GM12878 (cell line): ENCODE results near the gene ZNF608. TPM values are rescaled to one million over a fixed set of nuclear protein-coding genes. Genes with fewer than 3 reads are reported as not detected.
A peak's percentile ranks its signal among the peaks of the same experiment; 100 is the strongest.

Source experiments
- ASH2L ChIP-seq: fragments of 300-600, 200-600 bp; sonication (generic); IDR thresholded peaks from 2 replicates; pipeline ENCODE4 v1.6.1; 2017; ENCODE audit warnings: low read depth, mild to moderate bottlenecking, borderline replicate concordance
- CBFB ChIP-seq: IDR thresholded peaks from 2 replicates; pipeline ENCODE4 v1.6.1; 2016; ENCODE audit warnings: antibody characterized with exemption, low read depth
- CREM ChIP-seq: IDR thresholded peaks from 2 replicates; pipeline ENCODE4 v1.6.1; 2014; ENCODE audit warnings: antibody characterized with exemption, low read depth
- ETV6 ChIP-seq, 2 experiments: fragments of 450-650 bp in 1 of 2; IDR thresholded peaks in 1 of 2; conservative IDR thresholded peaks in 1 of 2; 2 replicates each; pipeline ENCODE4 v1.6.1; 2014; ENCODE audit warnings: antibody characterized with exemption in 1 of 2, borderline replicate concordance in 1 of 2, low read depth in 1 of 2, mild to moderate bottlenecking in 1 of 2, moderate library complexity in 1 of 2
- GATAD2B ChIP-seq: fragments of 450-650 bp; conservative IDR thresholded peaks from 2 replicates; pipeline ENCODE4 v1.6.1; 2017; ENCODE audit warnings: low read depth, mild to moderate bottlenecking, moderate library complexity
- HDAC2 ChIP-seq: fragments of 200-600 bp; sonication (generic); IDR thresholded peaks from 2 replicates; pipeline ENCODE4 v1.6.1; 2017
- IKZF2 ChIP-seq, 2 experiments: fragments of 450-650 bp; IDR thresholded peaks; 2 replicates each; pipeline ENCODE4 v1.6.1; 2017; ENCODE audit warnings: mild to moderate bottlenecking in 2 of 2, moderate library complexity in 2 of 2
- KLF5 ChIP-seq: fragments of 450-650 bp; IDR thresholded peaks from 2 replicates; pipeline ENCODE4 v1.6.1; 2014; ENCODE audit warnings: mild to moderate bottlenecking; ENCODE audit not compliant: partially characterized antibody
- MAX ChIP-seq: IDR thresholded peaks from 2 replicates; pipeline ENCODE4 v1.6.1; 2012; ENCODE audit warnings: low read depth, low read length, improper control_type of control experiment
- MTA3 ChIP-seq: IDR thresholded peaks from 2 replicates; pipeline ENCODE4 v1.6.1; 2012; ENCODE audit warnings: low read length, inconsistent platforms, borderline replicate concordance
- RFX5 ChIP-seq: IDR thresholded peaks from 2 replicates; pipeline ENCODE4 v1.6.1; 2011; ENCODE audit warnings: low read depth, low read length, improper control_type of control experiment
- SIX5 ChIP-seq: IDR thresholded peaks from 2 replicates; pipeline ENCODE4 v1.6.1; 2011; ENCODE audit warnings: mild to moderate bottlenecking, low read depth, low read length, moderate library complexity; ENCODE audit not compliant: severe bottlenecking
- SMC3 ChIP-seq: IDR thresholded peaks from 2 replicates; pipeline ENCODE4 v1.6.1; 2011; ENCODE audit warnings: low read length, improper control_type of control experiment, borderline replicate concordance
- SREBF1 ChIP-seq: IDR thresholded peaks from 2 replicates; pipeline ENCODE4 v1.6.1; 2012; ENCODE audit warnings: mild to moderate bottlenecking, low read length
- SUPT20H ChIP-seq: IDR thresholded peaks from 2 replicates; pipeline ENCODE4 v1.6.1; 2011; ENCODE audit warnings: low read depth, mild to moderate bottlenecking, low read length, moderate library complexity, borderline replicate concordance; ENCODE audit not compliant: control insufficient read depth
- ZBTB33 ChIP-seq: fragments of 450-650 bp; IDR thresholded peaks from 2 replicates; pipeline ENCODE4 v1.6.1; 2017; ENCODE audit warnings: mild to moderate bottlenecking
- polyA plus RNA-seq, 11 experiments: library from polyadenylated mRNA; depleted of rRNA in 4 of 11; unstranded in 6 of 11; stranded (reverse) in 5 of 11; fragments of >200 nt; fragmentation: Nextera tagmentation in 4 of 11; fragmentation: Illumina TruSeq in 1 of 11; extraction: Ambion mirVana in 4 of 11; extraction: Trizol in 1 of 11; gene quantifications; 1 replicate in 1 of 11; 2 replicates in 10 of 11; pipeline versions ENCODE4 v1.2.1 to v1.2.3, GENCODE V29; 2011 to 2016; ENCODE audit warnings: inconsistent platforms in 2 of 11, missing spikeins in 2 of 11, low read depth in 1 of 11
- total RNA-seq, 4 experiments: library from RNA; depleted of rRNA in 3 of 4; stranded (reverse); fragments of >200 nt in 3 of 4; fragmentation: Illumina TruSeq in 1 of 4; extraction: Trizol in 1 of 4; gene quantifications; 2 replicates each; pipeline versions ENCODE4 v1.2.1 to v1.2.3, GENCODE V29; 2013 to 2021
- TF ChIP-seq, protein P1 (sequence below): fragments of 450-650 bp; IDR thresholded peaks from 2 replicates; pipeline ENCODE4 v1.6.1; 2017; ENCODE audit warnings: mild to moderate bottlenecking, moderate library complexity
- TF ChIP-seq, protein P2 (sequence below): fragments of 450-650 bp; IDR thresholded peaks from 2 replicates; pipeline ENCODE4 v1.6.1; 2014; ENCODE audit warnings: mild to moderate bottlenecking
- TF ChIP-seq, protein P3 (sequence below): fragments of 450-650 bp; IDR thresholded peaks from 2 replicates; pipeline ENCODE4 v1.6.1; 2016; ENCODE audit warnings: mild to moderate bottlenecking

ZNF608 gene
- total and polyA plus RNA-seq, 10 of the 15 experiments (the other 5 are each of a cell fraction or from before 2014, with no cell fraction given), result 0.19 to 6.7 (median 0.64) TPM

DNA sequence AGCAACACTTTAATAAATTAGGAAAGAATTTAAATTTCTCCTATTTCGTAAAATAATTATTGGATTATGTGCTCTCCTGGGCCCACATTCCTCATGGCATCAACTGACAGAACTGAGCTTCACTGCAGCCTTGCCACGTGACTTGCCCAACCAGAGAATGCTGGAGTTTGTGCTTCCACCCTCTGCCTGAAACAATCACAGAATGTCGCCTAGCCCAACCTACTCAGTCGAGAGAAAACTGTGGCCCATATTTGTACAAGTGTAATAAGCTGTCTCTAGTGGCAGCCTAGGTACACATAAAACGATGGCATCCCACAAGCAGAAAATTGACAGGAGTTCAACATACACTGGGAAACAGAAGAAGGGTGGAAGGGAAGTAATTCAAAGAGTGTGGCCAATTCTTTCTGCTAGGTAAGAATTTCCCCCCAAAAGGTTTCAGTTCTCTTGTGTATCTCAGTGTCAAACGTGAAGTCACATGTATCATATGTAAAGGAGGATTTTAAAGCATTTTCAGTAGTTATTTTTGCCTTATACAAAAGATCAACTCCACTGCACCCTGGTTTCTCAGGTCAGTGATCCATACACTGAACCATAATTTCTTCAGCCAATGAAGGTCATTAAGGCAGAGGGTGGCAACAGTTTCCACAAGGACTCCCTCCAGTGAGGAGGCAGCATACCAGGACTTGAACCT, 41.7 kb downstream of the ZNF608 start (continued):
- TF ChIP-seq MAX (peak; percentile 57), CBFB (no peak), SREBF1 (no peak; the same call in 1 of the 2 replicates), SUPT20H (no peak), SMC3 (no peak), ETV6 (conservative IDR thresholded peaks at IDR 0.05 in 1 of 2, IDR thresholded peaks at IDR 0.05 in 1 of 2; ENCODE audit: borderline replicate concordance in 1 of 2, low read depth in 1 of 2) (peak in 1 of 2 experiments; percentile 73; a peak in 1 of 4 replicates), RFX5 (no peak), HDAC2 (no peak), MTA3 (no peak), SIX5 (no peak), CREM (peak; percentile 45; the same call in 1 of the 2 replicates), KLF5 (no peak), ZBTB33 (0 out of 2 replicates have a peak, but pooled peaks have one; percentile 8), IKZF2 (IDR thresholded peaks at IDR 0.05) (peak; percentile 82 to 87), ASH2L (no peak), GATAD2B (peak; percentile 74; the same call in 1 of the 2 replicates)
- TF ChIP-seq, protein P1, sequence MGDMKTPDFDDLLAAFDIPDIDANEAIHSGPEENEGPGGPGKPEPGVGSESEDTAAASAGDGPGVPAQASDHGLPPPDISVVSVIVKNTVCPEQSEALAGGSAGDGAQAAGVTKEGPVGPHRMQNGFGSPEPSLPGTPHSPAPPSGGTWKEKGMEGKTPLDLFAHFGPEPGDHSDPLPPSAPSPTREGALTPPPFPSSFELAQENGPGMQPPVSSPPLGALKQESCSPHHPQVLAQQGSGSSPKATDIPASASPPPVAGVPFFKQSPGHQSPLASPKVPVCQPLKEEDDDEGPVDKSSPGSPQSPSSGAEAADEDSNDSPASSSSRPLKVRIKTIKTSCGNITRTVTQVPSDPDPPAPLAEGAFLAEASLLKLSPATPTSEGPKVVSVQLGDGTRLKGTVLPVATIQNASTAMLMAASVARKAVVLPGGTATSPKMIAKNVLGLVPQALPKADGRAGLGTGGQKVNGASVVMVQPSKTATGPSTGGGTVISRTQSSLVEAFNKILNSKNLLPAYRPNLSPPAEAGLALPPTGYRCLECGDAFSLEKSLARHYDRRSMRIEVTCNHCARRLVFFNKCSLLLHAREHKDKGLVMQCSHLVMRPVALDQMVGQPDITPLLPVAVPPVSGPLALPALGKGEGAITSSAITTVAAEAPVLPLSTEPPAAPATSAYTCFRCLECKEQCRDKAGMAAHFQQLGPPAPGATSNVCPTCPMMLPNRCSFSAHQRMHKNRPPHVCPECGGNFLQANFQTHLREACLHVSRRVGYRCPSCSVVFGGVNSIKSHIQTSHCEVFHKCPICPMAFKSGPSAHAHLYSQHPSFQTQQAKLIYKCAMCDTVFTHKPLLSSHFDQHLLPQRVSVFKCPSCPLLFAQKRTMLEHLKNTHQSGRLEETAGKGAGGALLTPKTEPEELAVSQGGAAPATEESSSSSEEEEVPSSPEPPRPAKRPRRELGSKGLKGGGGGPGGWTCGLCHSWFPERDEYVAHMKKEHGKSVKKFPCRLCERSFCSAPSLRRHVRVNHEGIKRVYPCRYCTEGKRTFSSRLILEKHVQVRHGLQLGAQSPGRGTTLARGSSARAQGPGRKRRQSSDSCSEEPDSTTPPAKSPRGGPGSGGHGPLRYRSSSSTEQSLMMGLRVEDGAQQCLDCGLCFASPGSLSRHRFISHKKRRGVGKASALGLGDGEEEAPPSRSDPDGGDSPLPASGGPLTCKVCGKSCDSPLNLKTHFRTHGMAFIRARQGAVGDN, result peak; percentile 47; the same call in 1 of the 2 replicates
- TF ChIP-seq, protein P2, sequence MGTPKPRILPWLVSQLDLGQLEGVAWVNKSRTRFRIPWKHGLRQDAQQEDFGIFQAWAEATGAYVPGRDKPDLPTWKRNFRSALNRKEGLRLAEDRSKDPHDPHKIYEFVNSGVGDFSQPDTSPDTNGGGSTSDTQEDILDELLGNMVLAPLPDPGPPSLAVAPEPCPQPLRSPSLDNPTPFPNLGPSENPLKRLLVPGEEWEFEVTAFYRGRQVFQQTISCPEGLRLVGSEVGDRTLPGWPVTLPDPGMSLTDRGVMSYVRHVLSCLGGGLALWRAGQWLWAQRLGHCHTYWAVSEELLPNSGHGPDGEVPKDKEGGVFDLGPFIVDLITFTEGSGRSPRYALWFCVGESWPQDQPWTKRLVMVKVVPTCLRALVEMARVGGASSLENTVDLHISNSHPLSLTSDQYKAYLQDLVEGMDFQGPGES, result no peak
- TF ChIP-seq, protein P3, sequence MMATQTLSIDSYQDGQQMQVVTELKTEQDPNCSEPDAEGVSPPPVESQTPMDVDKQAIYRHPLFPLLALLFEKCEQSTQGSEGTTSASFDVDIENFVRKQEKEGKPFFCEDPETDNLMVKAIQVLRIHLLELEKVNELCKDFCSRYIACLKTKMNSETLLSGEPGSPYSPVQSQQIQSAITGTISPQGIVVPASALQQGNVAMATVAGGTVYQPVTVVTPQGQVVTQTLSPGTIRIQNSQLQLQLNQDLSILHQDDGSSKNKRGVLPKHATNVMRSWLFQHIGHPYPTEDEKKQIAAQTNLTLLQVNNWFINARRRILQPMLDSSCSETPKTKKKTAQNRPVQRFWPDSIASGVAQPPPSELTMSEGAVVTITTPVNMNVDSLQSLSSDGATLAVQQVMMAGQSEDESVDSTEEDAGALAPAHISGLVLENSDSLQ, result no peak
